Stimulated activated CD4-positive, alpha-beta T cell treated with anti-CD3 and anti-CD28 coated beads, Interleukin-1b, Interleukin-23, amount 100 ng/mL, for 48 hours (primary cell): ENCODE data around the gene CENPQ.

ENCODE experiments used
- DNase-seq: peaks from one replicate; pipeline ENCODE4 v3.0.0-alpha.2; 2020

Gene CENPQ

DNA sequence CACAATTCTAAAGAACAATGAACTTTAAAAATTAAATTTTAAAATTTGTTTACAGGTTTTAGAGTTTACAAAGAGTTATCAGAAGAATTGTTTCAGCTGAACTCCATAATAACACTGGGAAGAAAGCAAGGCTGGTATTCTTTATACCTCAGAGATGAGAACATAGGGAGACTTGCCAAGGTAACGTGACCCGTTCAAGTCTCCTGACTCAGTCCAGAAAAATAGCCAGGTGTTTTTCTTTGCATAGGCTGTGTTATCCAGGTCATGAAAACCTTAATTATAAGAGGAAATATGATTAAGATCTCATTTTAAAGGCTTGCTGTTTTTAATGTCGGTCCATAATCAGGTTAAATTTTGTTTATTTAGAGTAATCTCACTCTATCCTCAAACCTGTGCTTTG lies 78.8 kb downstream of the CENPQ start:
- no peak for DNase-seq
